GM08714 (cell line): ENCODE data around the gene LRRC1.
"Not testable (repeated sequence)": the region's sequence is repeated elsewhere in the genome, so short reads cannot be mapped to it uniquely, and the experiment has no call there.

Source experiments
- H3K4me3 ChIP-seq: fragments of 200-500 bp; sonication (Bioruptor generic); 2 replicates; pipeline ENCODE4 v1.5.1; 2014; ENCODE audit warnings: mild to moderate bottlenecking, low read length, inconsistent platforms
- ZNF274 ChIP-seq: IDR thresholded peaks from 2 replicates; pipeline ENCODE4 v1.6.1; 2012; ENCODE audit warnings: mild to moderate bottlenecking, low read depth, low read length

The LRRC1 gene

DNA sequence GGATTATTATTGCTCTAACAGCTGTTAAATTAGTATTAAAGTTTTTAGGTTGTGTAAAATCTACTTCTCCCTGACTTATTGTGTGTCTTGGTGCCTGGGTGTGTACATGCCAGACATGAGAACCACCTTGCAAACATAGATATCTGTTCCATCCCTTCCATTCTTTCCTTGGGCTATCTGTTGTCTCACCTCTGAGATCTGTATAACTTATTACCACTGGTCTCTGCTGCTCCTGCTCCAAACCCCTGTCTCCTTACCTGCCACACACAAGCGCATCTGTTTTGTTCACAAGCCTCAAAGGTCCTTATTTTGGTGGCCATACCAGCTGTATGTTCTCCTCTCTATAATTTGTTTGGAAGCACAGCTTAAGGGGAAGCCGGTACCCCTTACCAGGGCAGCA is 2.5 kb downstream of the LRRC1 start:
- H3K4me3 ChIP-seq: no peak overlapping the region
- no peak for TF ChIP-seq ZNF274

- H3K4me3 ChIP-seq: no peak overlapping the region
- no peak for TF ChIP-seq ZNF274
These were observed 4.5 kb downstream of the LRRC1 start for GRCh38 chr6:53799340-53799739.

DNA sequence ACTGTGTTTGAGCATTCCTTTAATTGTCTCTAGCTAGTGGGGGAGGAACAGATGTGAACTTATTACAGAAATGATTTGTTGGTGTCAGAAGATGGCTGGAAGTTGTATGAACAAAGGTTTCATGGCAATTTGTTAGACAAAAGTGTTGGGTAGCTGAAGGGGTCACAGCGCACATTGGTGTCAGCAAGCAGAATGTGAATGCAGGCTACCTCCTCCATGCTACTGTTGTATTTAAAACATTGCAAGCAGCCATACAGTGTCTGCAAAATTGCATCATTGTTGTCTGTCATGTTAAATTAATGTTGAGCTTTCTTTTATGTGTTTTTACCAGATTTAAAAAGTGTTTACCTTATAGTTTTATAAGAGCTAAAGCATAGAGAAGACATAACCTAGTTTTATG is 6.2 kb downstream of the LRRC1 start:
- no peak for TF ChIP-seq ZNF274
- H3K4me3 ChIP-seq: no peak overlapping the region

GRCh38 chr6:53802582-53802981 is 7.8 kb downstream of the LRRC1 start:
- TF ChIP-seq ZNF274: no peak
- H3K4me3 ChIP-seq: no peak overlapping the region

- no peak for TF ChIP-seq ZNF274
- H3K4me3 ChIP-seq: no peak overlapping the region
These were observed 8.5 kb downstream of the LRRC1 start for GRCh38 chr6:53803081-53803860.

DNA sequence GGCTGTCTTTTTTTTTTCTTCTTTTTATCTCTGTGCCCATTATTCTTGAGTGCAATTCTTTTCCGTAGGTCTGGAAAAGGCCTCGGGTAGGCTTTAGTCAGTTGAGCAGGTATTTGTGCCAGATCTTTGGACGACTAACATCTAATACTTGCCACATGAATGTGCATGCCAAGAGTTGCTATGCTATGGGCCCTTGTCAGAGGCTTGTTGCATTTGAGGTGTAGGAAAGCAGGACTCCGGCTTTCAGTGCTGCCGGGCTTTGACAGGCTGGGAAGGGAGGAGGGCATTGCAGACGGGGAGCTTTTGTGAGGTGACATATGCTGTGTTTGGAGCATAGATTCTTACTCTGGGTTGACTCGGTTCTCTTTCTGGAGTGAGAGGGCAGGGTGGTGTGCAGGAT is 10.2 kb downstream of the LRRC1 start:
- TF ChIP-seq ZNF274: no peak
- H3K4me3 ChIP-seq: no peak overlapping the region

DNA sequence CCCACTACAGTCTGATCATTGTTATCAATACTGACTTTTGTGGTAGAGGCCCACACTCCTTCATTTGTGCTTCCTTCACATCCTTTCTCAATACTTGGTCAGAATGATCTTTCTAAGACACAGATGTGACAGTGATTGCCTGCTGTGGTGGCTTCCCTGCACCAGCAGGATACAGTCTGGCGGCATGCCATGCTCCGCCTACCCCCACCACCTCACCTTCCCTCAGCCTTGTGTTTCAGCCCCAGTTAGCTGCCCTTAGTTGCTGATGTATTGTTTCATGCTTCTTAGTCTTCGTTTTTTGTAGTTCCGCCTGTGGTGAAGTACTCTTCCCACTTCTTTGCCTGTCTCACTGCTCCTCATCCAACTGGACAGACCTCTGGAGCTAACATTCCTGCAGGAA is 10.9 kb downstream of the LRRC1 start:
- H3K4me3 ChIP-seq: no peak overlapping the region
- no peak for TF ChIP-seq ZNF274

DNA sequence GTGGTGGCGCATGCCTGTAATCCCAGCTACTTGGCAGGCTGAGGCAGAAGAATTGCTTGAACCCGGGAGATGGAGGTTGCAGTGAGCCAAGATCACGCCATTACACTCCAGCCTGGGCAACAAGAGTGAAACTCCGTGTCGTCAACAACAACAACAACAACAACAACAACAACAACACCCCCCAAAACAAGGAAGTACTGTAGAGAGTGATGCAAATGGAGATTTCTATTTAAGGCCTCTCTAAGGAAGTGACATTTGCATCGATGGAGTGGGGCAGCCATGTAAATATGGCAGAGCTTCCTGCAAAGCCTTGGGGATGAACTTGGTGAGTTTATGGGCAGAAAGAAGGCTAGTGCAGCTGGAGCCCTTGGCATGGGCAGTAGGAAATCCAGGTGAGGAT is 12.8 kb downstream of the LRRC1 start:
- H3K4me3 ChIP-seq: not testable (repeated sequence)

- TF ChIP-seq ZNF274: no peak
- no peak overlapping the region for H3K4me3 ChIP-seq
These were observed 13.6 kb downstream of the LRRC1 start for GRCh38 chr6:53808302-53808881.

GRCh38 chr6:53809691-53810090 is 14.9 kb downstream of the LRRC1 start:
- no peak overlapping the region for H3K4me3 ChIP-seq
- no peak for TF ChIP-seq ZNF274

DNA sequence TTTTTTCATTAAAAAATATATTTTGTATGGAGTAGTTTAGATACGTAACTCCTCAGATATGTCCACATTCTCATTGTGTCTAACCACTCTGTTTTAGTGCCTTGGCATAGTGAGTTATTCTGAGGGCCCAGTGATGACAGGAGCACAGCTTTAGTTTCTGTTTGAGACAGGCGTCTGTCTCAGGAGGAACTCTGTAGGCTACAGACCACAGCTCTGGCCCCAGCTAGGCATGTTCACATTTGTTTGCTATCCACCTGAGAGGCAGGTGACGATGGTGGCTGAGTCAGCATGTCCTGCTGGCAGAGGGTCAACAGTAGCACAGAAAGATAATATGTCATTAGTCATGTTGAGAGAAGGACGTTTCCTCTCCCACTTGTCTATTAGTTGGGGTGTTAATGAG is 16.3 kb downstream of the LRRC1 start:
- no peak for TF ChIP-seq ZNF274
- no peak overlapping the region for H3K4me3 ChIP-seq

DNA sequence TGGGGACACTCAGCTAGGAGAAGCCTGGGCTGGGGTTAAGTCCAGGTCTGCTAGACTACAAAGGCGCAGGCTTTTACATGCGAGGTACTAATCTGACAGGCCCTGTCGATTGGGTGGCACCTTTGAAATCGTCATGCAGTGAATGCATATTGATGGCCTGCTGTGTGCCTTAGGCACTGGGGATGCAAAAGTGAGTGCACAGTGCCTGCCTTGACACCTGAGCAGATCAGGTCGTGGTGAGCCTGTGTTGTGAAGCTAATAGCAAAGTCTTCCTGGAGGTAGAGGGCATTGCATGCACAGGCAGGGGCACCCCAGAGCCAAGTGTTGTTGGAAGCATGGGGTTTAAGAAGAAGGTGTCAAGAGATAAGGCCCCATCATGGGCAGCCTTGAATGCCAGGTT is 16.9 kb downstream of the LRRC1 start:
- H3K4me3 ChIP-seq: no peak overlapping the region
- no peak for TF ChIP-seq ZNF274

- no peak overlapping the region for H3K4me3 ChIP-seq
- no peak for TF ChIP-seq ZNF274
These were observed 18.3 kb downstream of the LRRC1 start for GRCh38 chr6:53813096-53813495.

- H3K4me3 ChIP-seq: no peak overlapping the region
- TF ChIP-seq ZNF274: no peak
These were observed 19.0 kb downstream of the LRRC1 start for GRCh38 chr6:53813801-53814200.

DNA sequence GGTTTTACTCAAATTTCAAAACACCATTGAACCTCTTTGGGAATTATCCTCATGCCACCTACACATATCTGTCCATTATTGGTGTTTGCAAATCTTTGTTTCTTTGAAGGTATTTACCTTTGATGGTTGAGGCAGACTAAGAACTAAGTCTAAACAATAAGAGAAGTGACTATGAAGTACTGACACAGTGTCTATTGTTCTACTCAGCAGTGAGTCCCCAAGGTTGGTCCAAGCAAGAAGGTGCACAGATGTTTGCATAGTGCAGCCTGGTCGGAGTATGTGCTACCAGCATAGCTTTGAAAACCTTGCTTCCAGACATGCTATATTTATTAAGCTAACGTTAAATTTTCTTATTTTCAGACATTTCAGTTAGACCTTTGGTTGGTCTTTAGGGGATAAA is 19.5 kb downstream of the LRRC1 start:
- no peak for TF ChIP-seq ZNF274

More for the DNA sequence above, 19.5 kb downstream of the LRRC1 start:
- H3K4me3 ChIP-seq: no peak overlapping the region
